HG02623 (cell line): ENCODE measurements around the gene VIL1.

Experiments
- ATAC-seq: cut with Tn5 transposase; IDR thresholded peaks from one replicate; pipeline ENCODE4 v1.9.1; 2021; ENCODE audit warnings: moderate library complexity; ENCODE audit not compliant: unreplicated experiment

The VIL1 gene

DNA sequence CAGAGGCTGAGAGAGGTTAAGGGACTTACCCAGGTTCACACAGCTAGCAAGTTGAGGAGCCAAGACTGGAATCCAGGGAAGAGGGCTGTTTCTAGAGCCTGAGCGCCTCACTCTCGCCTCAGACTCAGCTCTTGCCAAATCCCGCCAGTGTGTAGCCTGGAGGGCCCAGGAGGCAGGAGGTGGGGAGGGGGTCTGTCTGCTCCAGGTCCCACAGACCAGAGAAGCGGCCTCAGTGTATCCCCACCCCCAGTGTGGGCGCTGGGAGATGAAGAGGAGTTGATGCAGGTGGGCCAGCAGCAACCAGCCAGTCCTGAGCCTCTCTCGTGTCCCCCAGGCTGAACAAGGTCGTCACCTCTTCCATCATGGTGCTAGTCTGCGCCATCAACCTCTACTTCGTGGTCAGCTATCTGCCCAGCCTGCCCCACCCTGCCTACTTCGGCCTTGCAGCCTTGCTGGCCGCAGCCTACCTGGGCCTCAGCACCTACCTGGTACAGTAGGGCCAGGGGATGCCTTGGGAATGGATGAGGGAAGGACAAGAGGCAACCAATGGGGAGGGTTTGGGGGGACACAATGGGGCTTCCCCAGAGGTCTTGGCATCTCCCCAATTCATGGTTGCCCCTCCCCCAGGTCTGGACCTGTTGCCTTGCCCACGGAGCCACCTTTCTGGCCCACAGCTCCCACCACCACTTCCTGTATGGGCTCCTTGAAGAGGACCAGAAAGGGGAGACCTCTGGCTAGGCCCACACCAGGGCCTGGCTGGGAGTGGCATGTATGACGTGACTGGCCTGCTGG is 24.4 kb upstream of the VIL1 start:
- ATAC-seq, result no peak

DNA sequence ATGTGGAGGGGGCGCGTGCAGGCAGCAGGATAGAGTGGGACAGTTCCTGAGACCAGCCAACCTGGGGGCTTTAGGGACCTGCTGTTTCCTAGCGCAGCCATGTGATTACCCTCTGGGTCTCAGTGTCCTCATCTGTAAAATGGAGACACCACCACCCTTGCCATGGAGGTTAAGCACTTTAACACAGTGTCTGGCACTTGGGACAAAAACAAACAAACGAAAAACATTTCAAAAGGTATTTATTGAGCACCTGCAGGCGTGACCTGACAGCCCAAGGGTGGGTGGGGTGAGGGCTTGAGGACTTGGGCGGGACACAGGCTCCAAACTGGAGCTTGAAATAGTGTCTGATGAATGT is 23.9 kb upstream of the VIL1 start:
- no peak for ATAC-seq

DNA sequence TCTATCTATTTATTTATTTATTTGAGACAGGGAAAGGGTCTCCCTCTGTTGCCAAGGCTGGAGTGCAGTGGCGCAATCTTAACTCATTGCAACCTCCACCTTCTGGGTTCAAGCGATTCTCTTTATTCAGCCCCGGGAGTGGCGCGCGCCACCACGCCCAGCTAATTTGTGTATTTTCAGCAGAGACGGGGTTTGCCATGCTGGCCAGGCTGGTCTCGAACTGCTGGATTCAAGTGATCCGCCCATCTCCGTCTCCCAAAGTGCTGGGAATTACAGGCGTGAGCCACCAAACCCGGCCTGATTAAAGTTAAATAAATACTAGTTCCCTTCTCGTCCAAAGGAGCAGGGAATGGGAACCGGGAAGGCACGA is 23.5 kb upstream of the VIL1 start:
- ATAC-seq, result no peak

DNA sequence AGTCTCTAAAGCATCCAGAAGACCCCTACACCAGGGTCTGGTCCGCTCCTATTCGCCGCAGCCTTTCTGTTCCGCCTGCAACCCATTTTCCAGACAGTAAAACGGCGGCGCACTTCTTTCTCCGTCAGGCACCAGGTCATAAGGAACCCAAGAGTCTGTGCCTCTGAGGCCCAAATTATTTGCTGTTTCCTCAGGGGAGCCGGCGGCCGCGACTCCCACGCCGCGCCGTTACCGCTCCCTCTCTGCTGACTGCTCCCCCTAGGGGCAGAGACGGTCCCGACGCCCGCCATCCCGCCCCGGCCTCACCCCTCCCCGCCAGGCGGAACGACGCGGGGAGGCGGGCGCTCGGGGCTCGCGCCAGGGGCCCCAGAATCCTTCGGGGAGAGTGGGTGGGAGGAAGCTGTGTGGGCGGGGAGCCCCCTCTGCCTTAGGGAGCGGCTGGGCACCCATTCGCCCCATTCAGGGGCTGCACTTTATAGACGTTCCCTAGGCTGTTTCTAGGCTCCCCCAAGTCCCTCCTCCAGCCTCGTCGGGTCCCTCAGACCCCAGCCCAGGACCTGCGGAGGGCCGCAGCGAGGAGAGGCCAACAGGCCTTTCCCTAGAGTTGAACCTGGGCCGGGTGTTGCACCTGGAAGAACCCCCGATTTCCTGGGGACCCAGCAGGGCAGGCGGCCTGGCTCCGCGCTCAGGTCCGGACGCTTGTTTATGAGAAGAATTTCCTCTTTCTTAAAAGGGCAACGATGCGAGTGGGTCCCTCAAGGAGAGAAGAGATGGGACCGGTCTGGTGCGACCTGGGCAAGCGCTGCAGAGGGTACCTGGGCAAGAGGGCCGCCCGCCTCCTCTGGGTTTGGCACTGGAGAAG is 22.9 kb upstream of the VIL1 start:
- ATAC-seq, result peak; percentile 41

DNA sequence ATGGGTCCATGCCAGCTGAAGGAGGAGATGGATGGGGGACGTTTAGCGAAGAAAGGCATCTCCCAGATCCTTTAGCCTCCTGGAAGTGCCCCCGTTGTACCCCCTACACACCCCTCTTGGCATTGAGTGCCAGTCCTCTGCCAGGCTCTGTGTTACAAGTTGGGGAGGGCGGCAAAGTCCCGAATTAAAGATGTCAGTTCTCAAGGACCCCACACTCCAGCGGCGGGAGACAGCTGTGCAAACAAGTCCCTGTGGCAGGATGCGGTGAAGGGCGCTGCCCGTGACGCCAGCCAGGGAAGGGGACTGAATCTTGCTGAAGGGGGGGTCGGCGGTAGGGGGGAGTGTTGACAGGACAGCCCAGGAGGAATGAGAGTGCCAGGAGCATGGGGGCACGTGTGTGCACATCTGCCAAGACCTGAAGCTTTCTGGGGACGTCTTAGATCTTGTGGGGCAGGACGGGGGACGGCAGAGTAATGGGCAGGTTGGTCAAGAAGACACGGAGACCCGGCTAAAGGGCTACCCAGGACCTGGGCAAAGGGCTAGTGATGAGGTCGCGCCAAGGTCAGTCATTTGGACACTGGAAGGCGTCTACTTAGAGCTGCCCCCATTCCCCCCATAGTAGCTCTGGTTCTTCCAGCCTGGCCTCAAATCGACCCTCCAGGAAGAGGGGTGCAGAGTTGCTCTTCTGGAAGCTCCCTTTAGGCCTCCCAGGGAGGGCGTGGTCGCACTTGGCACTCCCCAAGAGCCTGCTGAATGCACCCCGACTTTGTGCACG is 22.0 kb upstream of the VIL1 start:
- ATAC-seq, result no peak

DNA sequence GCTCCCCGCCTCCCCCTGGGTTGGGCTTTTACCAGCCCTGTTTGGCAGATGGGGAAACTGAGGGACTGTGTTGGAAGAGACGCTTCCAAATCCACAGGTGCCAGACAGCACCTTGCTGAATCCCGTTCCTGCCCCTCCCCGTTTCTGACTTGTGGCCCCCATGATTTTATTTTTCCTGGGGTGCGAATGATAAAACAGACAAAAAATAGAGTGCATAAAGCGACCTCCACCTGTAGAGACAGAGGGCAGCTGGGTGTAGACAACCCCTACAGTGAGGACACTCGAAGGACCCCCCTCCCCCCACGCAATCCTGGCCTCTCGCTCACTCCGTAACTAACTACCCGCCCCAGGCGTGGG is 21.5 kb upstream of the VIL1 start:
- ATAC-seq, result no peak

DNA sequence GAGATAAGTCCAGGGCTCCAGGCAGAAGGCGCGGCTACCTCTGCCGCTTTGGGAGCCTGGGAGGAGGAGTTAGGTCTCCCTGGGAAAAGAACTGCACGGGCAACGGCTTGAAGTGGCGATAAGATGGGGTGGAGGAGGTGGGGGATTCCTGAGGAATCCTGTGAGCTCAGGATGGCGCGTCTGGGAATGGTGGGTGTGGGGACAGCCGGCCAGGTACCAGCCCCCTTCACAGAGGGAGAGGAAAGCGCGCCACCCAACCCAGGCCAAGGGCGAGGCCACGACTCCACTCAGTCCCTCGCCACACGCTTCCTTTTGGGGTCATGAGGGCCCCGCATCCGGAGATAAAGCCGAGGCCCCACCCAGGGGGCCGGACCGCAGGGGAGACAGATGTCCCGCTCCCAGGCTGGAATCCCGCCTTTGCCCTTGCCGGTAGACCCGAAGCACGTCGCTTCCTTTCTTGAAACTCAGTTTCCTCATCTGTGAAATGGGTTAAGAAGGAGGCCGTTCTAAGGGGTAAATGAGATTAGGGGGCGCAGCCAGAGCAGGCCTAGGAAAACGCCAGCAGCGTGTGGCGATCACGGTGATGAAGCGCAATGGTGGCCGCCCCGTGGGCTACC is 21.0 kb upstream of the VIL1 start:
- no peak for ATAC-seq

DNA sequence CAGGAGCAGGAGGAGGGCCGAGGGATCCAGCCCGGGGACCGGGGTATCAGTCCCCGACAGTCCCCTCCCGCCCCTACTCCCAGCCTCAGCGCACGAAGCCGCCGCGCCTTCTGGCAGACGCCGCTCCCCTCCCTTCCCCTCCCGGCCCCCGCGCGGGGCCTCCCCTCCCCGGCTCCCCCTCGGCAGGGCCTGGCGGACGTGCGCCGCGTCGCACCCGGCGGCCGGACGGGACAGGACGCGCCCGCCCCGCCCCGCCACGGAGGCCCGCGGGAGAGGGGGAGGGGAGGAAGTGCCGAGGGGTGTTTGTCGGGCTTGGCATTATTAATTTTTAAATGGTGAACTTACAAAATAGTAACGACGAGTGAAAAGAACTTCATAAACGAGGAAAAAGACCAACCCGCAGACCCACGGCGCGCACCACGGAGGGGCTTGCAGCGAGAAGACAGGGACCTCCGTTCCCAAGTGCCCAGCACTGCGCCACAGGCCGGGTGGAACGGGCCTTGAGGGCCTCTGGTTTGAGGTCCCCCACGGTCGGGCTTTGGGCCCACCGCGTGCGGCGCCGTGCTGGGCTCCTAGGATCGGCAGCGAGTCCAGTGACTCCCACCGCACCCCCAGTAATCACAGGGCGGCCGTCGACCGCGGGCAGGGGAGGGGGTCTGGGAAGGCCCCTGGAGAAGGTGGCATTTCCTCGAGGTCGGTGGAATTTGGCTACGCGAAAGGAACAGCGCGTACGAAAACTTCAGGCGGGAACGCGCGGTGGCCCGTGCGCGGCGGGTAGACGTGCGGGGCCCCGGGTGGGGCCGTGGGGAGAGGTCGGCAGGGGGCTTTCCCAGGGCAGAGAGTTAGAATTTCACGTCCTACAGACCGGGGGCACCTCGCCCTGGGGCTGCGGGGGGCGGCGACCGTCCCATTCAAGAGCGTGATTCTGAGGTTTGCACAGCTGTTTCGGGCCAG is 20.2 kb upstream of the VIL1 start:
- no peak for ATAC-seq

DNA sequence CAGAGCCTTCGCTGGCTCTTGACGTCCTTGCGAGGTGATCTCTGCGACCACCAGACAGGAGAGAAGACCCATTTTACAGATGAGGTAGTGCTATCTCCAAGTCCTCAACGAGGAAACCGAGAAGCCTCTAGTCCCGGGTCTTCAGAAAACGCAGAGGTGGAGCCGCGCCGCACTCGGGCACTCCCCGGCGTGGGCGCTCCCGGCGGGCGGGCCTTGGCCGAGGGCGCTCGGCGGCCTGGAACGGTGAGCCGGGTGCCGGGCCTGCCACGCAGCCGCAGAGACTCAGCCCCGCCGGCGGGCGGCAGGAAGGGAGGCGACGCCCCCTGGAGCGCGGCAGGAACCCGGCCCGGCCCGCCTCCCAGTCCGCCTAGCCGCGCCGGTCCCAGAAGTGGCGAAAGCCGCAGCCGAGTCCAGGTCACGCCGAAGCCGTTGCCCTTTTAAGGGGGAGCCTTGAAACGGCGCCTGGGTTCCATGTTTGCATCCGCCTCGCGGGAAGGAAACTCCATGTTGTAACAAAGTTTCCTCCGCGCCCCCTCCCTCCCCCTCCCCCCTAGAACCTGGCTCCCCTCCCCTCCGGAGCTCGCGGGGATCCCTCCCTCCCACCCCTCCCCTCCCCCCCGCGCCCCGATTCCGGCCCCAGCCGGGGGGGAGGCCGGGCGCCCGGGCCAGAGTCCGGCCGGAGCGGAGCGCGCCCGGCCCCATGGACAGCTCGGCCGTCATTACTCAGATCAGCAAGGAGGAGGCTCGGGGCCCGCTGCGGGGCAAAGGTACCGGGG is 19.3 kb upstream of the VIL1 start, which contains the start of gene CTDSP1:
Gene CTDSP1, plus strand, starts transcription at position 478 of the 776 bp plus-strand sequence. Its CDS starts 223 bp downstream, at position 701.
- ATAC-seq, result peak; percentile 33

DNA sequence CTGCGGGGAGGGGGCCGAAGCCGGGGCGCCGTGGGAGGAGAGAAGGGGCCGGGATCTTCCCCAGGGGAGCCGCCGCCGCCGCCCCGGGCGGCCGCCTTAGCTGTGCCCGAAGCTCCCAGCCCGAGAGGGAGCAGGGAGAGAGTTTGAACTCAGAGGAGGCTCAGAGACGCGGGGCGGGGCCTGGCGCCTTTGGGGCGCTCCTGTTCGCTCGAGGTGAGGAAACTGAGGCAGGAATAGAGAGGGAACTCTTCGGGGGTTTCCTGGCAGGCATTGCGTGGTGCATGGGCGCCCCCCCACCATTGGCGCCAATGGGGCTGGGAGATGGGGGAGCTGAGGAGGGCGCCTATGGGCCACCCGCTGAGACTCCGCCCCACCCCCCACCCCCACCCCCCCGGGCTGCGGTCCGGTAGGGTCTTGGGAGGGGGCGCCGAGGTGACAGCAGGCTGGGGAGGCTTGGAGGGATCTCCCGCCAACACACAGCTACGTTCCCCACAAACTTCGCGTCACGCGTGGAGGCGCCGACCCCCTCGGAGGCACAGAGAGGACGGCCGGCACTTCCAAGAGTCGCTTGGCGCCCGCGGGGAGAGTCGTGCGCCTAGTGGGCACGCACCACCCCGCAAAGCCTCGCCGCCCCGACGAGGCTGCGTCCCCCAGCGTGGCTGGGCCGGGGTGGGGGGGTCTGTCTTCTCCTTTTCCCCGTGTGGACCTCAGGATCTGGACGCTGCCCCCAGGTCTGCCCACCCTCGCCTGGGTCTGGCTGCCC is 18.6 kb upstream of the VIL1 start:
- ATAC-seq, result no peak

DNA sequence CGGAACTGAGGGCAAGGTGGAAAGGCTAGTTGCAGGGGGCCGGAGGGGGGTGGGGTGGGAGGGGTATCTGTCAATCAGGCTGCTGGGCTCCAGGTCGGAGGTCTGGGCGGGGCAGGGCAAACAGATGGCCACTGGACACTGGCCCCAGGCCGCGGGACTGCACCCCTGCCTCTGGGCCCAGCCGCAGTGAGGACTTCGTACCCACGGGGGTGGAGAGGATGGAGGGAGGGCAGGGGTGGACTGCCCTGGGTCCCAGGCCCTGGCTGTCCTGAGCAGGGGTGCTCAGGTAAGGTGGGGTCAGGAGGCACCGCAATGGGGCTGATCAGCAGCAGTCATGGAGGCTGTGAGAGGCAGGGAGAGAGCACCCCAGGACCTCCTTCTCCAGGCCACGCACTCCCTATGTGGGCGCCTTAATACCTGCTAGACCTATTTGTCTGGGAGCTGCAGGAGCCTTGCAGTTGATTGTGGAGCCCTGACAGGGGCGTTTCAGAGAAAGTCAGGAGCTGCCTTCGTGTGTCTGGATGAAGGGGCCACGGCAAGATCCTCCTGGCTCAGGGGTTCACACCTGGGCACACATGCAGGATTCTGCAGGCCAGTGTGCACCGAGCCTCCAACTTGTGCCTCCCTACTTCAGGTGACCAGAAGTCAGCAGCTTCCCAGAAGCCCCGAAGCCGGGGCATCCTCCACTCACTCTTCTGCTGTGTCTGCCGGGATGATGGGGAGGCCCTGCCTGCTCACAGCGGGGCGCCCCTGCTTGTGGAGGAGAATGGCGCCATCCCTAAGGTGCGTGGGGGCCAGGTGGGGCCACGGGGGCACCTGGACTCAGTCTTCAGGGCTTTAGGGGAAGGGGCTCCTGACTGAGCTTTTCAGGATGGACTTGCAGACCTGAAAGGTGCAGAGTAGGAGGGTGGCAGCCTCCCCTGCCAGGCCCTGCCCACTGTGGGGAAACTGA is 17.7 kb upstream of the VIL1 start:
- ATAC-seq, result no peak

DNA sequence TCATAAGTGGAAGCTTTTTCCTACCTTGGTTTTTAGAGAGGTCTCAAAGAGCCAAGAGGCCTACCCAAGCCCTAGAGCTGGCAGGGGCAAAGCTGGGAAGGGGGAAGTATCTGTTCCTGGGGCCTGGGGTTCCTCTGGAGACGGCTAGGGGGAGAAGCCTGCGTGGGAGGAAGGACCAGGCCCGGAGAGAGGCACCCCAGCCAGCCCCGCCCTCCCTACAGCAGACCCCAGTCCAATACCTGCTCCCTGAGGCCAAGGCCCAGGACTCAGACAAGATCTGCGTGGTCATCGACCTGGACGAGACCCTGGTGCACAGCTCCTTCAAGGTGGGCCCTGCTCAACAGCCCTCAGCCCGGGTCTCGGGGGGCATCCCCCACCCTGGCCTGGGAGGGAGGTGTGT is 17.0 kb upstream of the VIL1 start:
- no peak for ATAC-seq

DNA sequence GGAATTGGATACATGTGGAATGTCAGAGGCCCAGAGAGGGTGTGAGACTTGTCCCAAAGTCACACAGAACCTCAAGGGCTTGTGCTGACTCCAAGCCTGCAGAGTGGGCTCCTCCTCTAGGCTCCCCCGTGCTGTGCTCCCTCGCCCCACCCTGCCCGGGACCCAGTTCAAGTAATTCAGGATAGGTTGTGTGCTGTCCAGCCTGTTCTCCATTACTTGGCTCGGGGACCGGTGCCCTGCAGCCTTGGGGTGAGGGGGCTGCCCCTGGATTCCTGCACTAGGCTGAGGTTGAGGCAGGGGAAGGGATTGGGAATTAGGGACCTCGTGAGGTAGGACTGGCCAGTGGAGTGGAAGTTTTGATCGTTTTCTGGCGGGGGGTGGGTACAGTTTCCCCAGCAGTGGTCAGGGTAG is 16.4 kb upstream of the VIL1 start:
- no peak for ATAC-seq

DNA sequence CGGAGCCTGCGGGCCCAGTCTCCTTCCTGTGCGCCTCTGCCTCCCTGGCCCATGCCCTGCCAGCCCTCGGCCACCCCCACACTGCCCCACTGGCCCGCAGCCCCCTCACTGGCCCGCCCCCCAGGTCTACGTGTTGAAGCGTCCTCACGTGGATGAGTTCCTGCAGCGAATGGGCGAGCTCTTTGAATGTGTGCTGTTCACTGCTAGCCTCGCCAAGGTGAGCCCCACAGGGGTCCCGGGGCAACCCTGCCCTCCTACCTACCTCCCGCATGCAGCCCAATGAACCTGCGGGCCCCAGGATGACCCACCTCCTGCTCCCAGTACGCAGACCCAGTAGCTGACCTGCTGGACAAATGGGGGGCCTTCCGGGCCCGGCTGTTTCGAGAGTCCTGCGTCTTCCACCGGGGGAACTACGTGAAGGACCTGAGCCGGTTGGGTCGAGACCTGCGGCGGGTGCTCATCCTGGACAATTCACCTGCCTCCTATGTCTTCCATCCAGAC is 16.0 kb upstream of the VIL1 start:
- ATAC-seq, result no peak

DNA sequence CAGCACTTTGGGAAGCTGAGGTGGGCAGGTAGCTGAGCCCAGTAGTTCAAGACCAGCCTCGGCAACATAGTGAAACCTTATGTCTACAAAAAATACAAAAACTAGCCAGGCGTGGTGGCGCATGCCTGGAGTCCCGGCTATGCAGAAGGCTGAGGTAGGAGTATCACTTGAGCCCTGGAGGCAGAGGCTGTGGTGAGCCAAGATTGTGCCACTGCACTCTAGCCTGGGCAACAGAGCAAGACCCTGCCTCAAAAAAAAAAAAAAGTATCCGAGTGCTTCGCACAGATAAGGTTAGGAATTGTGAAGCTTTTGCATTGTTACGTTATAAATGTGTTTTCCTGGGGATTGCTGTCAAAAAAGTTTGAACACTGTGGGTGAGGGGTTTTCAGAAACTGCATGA is 15.1 kb upstream of the VIL1 start:
- ATAC-seq, result no peak

DNA sequence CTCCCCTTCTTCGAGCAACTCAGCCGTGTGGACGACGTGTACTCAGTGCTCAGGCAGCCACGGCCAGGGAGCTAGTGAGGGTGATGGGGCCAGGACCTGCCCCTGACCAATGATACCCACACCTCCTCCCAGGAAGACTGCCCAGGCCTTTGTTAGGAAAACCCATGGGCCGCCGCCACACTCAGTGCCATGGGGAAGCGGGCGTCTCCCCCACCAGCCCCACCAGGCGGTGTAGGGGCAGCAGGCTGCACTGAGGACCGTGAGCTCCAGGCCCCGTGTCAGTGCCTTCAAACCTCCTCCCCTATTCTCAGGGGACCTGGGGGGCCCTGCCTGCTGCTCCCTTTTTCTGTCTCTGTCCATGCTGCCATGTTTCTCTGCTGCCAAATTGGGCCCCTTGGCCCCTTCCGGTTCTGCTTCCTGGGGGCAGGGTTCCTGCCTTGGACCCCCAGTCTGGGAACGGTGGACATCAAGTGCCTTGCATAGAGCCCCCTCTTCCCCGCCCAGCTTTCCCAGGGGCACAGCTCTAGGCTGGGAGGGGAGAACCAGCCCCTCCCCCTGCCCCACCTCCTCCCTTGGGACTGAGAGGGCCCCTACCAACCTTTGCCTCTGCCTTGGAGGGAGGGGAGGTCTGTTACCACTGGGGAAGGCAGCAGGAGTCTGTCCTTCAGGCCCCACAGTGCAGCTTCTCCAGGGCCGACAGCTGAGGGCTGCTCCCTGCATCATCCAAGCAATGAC is 14.4 kb upstream of the VIL1 start:
- ATAC-seq, result no peak
